ENCODE data around the gene ANO10. TPM values are rescaled to one million over a fixed set of nuclear protein-coding genes. Genes with fewer than 3 reads are reported as not detected.
A peak's percentile ranks its signal among the peaks of the same experiment; 100 is the strongest.
"Not testable (repeated sequence)": the region's sequence is repeated elsewhere in the genome, so short reads cannot be mapped to it uniquely, and the experiment has no call there.

ANO10 gene
- total RNA-seq, 1 donor from 2014 or later = 24.8 TPM

DNA sequence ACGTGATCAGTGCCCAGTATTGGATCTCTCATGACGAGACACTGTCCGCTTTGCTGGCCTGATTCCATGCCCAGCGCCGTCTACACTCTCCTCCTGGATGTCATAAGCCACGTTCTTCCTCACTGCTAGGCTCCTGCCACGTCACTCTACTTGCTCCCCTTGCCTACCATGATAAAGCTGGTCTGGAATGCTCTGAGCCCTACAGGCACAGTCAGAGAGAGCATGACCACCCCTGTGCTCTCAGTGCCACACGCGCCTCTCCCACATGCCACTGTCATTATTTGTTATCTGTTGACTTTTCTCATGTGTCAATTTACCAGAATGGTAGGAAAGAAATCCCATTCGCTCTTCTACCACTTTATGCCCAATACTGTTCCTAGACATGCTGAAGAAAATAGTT, 148.6 kb downstream of the ANO10 start:
- no peak for ATAC-seq

DNA sequence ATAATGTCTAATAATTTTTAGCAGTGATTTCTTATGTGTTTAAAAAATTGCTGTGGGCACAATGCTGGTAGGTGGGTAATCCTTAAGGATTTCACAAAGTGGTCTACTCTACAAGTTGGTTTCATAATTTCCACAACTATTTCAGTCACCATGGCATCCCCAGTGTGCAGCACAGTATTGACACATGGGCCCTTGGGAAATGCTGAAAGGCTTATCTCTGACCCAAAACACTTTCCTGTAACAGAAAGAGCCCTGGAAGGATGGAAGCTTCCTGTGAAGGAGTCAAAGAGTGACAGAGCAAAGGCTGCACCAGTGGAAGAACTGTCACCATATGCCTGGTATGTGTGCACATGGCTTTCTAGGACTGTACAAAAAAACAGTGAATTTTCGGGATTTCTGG, 153.7 kb downstream of the ANO10 start:
- ATAC-seq = no peak

DNA sequence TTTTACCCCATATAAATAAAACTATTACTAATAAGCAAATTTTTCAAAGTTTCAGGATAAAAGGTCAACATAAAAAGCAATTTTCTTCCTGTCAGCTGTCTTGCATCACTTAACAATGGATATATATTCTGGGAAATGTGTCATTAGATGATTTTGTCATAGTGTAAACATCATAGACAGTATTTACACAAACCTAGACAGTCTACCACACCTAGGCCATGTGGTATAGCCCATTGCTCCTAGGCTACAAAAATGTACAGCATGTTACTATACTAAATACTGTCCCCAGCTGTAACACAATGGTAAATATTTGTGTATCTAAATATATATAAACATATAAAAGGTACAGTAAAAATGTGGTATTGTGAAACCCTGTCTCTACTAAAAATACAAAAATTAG, 156.7 kb downstream of the ANO10 start:
- peak; percentile 84 for ATAC-seq

DNA sequence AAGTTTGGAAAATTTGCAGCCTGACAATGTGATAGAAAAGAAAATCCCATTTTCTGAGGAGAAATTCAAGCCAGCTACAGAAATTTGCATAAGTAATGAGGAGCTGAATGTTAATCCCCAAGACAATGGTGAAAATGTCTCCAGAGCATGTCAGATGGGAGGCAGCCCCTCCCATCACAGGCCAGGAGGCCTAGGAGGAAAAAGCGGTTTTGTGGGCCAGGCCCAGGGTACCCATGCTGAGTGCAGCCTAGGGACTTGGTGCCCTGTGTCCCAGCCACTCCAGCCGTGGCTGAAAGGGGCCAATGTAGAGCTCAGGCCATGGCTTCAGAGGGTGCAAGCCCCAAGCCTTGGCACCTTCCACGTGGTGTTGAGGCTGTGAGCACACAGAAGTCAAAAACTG, 159.2 kb downstream of the ANO10 start:
- not testable (repeated sequence) for ATAC-seq

DNA sequence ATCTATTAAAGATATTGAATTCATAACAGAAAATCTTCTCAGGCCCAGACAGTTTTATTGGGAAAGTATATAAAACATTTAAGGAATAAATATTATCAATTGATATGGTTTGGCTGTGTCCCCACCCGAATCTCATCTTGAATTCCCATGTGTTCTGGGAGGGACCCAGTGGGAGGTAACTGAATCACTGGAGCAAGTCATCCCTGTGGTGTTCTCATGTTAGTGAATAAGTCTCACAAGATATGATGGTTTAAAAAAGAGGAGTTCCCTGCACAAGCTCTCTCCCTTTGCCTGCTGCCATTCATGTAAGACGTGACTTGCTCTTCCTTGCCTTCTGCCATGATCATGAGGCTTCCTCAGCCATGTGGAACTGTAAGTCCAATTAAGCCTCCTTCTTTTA, 160.5 kb downstream of the ANO10 start:
- no peak for ATAC-seq

DNA sequence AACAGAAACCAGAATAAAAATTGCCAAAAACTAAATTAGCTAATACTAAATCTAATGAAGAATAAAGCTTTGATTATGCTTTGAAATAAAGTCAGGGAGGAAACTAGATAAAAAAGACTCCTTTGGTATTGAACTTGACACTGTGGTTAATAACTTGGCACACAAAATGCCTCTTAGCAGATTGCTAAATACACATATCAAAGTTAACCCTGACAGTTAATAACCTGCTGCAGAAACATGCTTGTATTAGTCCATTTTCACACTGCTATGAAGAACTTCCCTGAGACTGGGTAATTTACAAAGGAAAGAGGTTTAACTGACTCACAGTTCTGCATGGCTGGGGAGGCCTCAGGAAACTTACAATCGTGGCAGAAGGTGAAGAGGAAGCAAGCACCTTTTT, 164.8 kb downstream of the ANO10 start:
- not testable (repeated sequence) for ATAC-seq

DNA sequence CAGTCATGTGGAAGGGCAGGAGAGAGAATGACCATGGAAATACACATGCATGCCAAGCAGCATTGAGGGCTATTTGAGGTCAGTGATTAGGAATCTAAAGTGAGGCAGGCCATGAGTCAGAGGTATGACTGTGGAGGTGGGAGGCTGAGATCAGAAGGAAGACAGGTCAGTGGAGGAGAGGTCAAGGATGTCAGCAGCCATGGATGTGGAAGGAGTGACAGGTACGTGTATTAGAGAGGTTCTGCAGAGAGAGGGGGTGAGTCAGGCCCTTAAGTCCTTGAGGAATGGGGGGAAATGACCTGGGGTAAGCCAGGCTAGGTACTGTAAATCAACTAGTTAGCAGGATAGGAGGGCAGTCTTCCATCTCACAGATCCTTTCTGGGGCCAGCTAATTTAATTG, 166.6 kb downstream of the ANO10 start:
- ATAC-seq = peak; percentile 95

DNA sequence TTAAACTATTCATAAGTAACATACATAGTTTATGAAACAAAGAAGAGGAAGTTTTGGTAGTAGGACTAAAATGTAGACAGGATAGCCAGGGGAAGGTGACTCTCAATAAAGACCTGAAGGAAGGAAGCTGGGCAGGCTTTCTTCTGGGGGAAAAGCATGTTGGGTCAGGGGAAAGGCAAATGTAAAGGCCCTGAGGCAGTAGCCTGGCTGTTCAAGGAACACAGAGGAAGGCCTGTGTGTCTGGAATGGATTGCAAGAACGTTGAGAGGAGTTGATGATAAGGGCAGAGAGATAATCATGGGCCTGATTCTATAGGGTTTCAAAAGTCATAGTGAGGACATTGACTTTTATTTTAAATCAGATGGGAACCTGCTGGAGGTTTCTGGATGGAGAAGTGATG, 167.8 kb downstream of the ANO10 start:
- ATAC-seq = no peak

DNA sequence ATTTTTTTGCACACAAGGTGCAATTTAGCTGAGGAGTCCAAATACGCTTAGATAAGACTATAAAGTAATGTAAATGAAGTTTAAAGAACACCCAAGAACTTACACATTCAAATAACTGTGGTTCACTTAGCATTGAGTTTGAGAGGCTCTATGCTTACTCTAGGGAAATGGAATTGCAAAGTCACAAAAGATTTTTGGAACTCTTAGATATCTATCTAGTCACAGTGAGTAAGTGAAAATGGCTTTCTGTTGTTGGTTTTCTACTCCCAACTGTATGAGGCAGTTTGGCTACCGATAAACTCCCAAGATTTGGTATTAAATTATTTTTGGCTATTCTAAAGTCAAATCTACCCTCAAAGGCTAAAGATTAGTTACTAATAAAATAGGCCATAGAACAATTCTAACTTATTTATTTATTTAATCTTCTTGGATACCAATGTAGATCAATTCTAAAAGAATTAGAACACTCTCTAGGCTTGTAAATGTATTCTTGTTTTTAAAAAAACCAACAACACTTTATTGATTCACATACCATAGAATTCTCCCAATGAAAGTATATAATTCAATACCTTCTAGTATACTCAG, 170.0 kb downstream of the ANO10 start:
- ATAC-seq = no peak

DNA sequence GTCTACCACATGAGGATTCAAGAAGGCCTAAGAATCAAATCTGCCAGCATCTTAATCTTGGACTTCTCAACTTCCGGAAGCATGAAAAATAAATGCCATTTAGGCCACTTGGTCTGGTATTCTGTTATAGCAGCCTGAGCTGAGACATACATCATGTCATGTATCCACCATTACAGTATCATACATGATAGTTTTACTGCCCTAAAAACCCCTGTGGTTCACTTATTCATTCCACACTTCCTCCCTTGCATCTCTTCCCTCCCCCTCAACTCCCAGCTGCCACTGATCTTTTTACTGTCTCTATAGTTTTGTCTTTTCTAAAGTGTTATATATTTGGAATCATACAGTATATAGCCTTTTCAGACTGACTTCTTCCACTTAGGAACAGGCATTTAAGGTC, 173.7 kb downstream of the ANO10 start:
- no peak for ATAC-seq

DNA sequence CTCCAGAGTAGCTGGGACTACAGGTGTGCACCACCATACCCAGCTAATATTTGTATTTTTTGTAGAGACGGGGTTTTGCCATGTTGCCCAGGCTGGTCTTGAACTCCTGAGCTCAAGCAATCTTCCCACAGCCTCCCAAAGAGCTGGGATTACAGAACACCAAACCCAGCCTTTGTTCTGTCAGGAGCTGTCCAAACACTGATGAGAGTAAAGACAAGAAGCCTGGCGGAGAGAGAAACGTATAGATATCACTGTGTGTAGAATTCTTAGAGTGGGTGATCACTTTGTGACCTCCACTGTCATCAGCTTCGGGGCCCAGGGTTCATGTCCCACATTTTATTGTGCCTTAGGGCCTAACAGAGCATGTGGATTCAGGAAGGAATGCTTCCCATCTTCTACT, 176.0 kb downstream of the ANO10 start:
- ATAC-seq = no peak

DNA sequence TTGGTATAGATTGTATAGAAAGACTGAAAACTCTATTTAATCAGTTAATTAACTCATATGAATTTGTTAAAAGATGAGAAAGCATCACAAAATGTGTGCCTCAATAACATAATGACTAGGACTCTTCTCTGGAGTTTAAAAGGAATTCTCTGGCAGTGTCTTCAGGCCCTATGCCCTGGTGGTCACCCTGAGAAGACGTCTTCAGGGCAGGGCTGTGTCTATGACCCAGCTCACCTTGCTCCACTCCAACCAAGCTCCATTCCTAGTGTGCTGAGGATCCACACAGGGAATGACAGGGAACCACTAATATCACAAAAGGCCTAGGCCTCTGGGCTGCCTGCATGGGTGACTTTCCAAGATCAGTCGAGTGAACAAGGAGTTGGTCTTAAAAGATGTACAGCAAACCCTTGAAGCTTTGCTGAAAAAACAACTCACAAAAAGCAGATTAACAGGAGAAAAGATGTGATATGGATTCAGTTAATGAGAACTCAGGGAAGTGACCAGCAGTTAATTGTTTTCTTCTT, 178.9 kb downstream of the ANO10 start:
- ATAC-seq = no peak

DNA sequence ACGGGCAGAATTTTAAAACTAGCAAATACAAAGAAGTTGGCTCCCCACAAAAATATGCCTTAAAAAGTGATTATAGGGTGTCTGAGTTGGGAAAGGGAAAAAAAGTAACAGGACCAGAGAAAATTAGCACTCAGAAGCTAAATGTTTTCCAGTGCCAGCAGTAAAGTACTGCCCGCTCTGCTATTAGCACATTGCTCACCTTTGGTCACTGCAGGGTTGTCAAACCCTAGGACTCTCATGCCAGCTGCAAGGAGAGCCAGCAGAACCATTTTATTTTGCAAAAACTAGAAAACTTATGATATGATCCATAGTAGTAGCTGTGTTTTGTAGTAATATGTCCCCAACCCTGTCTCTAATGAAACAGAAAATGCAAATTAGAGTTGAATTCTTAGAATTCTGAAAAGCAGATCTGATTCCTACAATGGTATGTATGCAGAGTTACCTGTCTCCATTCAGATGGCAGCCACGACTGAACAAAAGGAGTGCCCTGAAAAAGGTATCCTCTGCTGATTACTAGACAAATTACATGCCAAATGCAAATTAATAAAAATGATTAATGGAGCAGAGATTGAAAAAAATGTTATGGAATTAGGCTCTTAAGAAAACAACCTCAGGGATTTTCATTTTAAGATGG, 185.2 kb downstream of the ANO10 start:
- no peak for ATAC-seq

DNA sequence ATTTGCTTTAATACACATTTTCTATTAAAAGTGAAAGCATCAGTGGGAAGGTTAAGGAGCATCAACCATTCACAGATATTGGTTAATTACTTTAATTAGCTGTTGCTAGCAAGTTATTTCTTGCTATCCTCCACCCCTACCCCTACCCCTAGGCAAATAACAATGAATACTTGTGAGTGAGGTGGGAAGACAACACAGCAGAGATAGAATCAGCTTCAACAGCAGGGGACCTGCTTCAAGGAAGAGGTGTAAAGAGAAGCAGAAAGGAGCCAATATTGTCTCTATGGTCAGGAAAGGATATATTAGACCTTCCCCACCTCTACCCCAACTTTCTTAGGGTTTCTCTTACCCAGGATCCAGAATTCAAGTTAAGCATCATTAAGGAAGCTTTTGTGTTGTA, 186.1 kb downstream of the ANO10 start:
- no peak for ATAC-seq

DNA sequence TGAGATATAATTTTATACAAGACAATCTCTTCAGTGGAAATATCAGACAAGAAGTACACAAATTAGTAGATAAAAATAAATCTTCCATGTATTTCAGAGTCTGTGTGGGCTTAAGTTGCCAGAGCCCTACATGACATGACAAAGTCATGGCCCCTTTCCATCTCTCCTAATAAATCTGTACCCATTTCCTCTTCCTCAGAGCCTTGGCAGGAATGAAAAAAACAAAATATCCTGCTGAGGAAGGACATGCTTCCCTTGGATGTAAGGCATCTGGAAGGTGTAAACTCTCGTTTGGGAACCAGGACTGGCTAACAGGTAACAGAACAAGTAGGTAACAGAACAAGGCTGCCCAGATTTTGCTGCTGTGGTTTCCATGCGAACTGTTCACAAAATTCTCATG, 187.4 kb downstream of the ANO10 start:
- ATAC-seq = no peak

DNA sequence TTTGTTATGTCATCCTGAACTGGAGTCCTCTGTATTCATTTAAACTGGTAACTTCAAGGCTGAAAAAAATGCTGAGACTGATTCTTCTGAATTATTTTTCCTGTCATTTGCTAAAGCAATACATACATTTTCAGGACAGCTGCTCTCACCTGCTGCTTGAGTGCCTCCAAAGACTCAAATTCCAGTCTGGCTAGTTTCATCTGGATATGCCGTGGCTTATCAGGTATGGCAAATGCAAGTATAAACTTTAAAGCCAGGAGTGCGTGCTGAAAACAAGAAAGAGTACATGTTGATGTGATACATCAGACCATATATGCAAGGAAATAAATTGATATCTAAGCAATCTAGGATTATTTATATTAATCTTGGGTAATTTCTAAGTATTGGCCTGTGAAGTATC, 189.3 kb downstream of the ANO10 start:
- no peak for ATAC-seq

DNA sequence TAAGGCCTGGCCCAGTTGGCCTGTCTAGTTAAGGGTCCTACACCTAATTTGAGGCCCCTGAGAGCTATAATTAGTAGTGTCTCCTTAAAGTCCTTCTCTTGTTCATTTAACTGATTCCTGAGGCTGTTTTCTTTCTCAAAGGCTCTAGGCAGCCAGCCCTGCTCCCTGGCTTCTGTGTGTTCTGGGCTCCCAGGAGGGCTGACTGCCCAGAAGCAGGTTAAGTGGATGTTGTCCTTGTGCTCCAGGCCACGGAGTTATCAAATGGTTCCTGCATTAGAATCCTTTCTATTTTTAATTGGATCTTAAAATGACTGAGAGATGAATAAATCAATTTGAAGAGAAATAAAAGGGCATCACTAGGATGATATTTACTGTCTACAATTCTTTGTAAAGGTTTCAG, 195.4 kb downstream of the ANO10 start:
- ATAC-seq = no peak

DNA sequence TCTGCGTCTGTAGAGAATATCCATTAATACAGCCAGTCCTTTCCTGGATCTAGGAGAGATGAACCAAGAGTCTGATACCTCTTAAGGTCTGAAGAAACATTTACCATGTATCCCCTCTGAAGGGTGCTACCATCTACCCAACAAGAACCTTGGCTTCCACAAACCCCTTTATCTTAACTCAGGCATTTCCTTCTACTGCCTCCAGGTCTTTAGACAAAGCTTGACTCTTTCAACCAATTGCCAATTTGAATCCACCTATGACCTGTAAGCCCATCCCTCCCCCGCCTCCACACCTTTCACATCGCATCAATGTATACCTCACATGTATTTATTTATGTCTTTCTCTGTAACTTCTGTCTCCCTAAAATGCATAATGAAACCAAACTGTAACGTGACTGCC, 196.0 kb downstream of the ANO10 start:
- no peak for ATAC-seq

DNA sequence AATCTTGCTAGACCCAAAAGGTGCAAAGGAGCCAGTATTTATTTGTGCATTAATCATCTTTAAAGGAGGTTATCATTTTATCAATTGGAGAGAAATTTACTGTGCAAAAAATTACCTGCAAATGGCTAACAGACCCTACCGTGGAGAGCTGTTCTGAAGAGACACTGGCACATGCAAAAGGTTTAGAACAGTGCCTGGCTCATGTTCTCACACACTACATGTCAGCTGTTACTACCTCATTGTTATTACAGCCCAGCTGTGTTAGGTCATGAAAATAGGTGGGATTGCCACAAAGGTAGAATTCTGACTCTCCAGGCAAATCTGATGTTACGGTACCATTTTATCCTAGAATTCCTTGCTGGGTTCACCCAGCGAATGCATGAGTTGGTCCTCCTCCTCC, 198.2 kb downstream of the ANO10 start:
- ATAC-seq = no peak

DNA sequence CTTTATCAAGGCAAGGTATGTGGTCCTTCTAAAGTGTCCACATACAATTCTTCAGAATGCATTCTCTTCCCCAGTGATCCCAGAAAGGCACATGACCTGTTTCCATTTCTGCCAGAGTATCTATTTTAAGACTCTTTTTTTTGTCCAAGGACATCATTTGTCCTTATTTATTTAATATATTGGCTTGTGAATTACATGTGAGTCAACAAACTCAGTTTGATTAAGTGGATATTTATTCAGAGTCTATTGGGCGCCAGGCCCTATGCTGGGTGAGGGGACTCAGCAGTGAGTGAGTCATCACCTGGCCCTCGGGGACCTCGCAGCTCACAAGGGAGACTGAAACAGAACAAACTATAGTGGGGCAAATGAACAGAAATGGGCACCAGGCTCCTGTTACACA, 198.7 kb downstream of the ANO10 start:
- ATAC-seq = no peak

DNA sequence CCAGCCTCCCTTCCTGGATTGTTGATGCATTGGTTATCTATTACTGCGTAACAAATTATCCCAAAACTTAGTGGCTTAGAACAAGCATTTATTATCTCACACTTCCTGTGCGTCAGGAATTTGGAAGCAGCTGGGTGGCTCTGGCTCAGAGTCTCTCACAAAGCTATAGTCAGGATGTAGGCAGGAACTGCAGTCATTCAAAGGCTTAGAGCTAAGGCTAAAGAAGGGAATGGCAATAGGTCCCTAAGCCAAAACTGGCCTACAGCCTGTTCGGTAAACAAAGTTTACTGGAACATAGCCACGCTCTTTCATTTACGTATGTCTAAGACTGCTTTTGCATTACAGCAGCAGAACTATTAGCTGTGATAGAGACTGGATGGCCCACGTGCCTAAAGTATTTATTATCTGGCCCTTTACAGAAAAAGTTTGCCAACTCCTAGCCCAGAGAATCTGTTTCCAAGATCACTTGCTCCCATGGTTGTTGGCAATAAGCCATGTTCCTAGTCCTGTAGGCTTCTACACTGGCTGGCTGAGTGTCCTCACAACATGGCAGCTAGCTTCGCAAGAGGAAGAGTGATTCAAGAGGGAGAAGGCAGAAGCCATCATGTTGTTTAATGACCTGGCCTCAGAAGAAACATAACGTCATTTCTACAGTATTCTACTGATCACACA, 203.1 kb downstream of the ANO10 start:
- peak; percentile 20 for ATAC-seq

DNA sequence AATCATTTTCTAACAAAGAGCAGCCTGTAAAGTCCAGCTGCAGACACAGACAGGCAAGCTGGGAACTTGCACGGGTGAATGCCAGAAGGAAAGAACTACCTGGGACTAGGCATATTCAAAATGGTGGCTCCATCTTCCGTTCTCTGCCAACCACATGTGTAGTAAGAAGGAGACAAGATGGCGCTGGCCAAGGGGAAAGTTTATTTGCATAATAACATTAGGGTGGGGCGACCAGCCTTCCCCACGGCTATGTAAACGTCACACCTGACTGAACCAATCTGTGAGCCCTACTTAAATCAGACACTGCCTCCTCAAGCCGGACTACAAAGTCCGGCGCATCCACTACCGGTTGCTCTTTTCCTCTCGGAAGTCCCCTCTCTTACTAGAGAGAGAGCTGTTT, 204.7 kb downstream of the ANO10 start:
- ATAC-seq = no peak

DNA sequence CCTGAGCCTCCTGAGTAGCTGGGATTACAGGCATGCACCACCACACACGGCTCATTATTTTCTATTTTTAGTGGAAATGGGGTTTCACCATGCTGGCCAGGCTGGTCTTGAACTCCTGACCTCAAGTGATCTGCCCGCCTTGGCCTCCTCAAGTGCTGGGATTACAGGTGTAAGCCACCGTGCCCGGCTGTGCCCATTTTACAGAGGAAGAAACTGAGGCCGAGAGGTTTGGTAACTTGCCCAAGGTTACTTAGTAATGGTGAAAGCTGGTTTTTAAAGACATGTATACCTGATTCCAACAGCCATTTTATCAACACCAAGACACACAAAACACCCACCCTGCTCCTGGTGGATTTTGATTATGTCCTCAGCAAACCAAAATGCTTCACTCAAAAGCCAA, 206.7 kb downstream of the ANO10 start:
- ATAC-seq = no peak

DNA sequence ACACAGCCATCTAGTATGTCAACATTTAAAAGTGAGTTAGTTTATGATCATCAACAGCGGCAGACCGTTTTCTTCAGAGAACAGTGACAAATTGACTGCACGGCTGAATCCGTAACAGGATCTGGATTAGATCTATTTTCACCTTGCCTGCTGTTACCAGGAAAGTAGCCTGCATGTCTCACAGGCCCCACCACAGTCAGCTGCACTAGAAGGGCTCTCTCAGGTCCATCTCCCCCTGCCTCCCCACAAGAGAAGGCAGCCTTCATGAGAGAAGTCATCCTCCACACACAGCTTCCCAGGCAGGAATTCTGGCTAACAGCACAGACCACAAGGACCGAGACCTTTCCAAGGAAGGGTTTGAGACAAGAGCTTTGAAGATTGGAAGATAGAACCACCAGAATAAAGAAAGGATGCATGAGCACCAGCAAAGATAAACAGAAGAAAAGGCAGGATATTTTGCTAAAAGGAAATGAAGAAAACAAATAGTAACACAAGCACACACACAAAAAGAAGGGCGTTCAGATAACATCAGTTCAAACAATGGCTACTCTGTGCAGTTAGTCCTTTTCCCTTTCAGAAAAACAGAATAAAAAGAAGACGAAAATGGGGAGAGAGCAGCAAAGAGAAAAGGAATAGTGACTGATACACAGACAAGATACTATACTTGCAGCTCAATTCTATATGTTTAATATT, 208.0 kb downstream of the ANO10 start:
- no peak for ATAC-seq

Data from esophagus mucosa (tissue), 1 donor.